DLD1 (cell line): Measurements from ENCODE around the gene SLC38A2.
"Not testable (repeated sequence)": the region's sequence is repeated elsewhere in the genome, so short reads cannot be mapped to it uniquely, and the experiment has no call there.

Experiments used
- in situ Hi-C: cut with HindIII; loops from 2 replicates; pipeline ENCODE4 v1.10.0; 2017; ENCODE audit warnings: low sequenced_read_pairs

SLC38A2 gene

GRCh38 chr12:46372544-46373300 is at the start of gene SLC38A2:
Gene SLC38A2 (minus strand): TSS chr12:46372773. CDS start chr12:46371293, 1,480 bp downstream.
- in situ Hi-C loops = loop anchor here (25.0 kb wide), 1 partner anchor 315 kb away; no protein-coding TSS in a partner anchor

GRCh38 chr12:46419675-46420074 is 47.1 kb upstream of the SLC38A2 start:
- in situ Hi-C loops = no loop called here

GRCh38 chr12:46415552-46415951 is 43.0 kb upstream of the SLC38A2 start:
- in situ Hi-C loops = no loop called here

- in situ Hi-C loops = no loop called here
Measured at GRCh38 chr12:46414591-46415268, 42.2 kb upstream of the SLC38A2 start.

GRCh38 chr12:46413368-46413767 is 40.8 kb upstream of the SLC38A2 start:
- in situ Hi-C loops = no loop called here

- in situ Hi-C loops = no loop called here
Measured at GRCh38 chr12:46412857-46413256, 40.3 kb upstream of the SLC38A2 start.

GRCh38 chr12:46410495-46410894 is 37.9 kb upstream of the SLC38A2 start:
- in situ Hi-C loops = no loop called here

- in situ Hi-C loops = no loop called here
Measured at GRCh38 chr12:46409974-46410373, 37.4 kb upstream of the SLC38A2 start.

- in situ Hi-C loops = no loop called here
Measured at GRCh38 chr12:46409342-46409741, 36.8 kb upstream of the SLC38A2 start.

- in situ Hi-C loops = no loop called here
Measured at GRCh38 chr12:46408441-46408840, 35.9 kb upstream of the SLC38A2 start.

- in situ Hi-C loops = no loop called here
Measured at GRCh38 chr12:46407361-46407760, 34.8 kb upstream of the SLC38A2 start.

- in situ Hi-C loops = no loop called here
Measured at GRCh38 chr12:46406352-46407027, 33.9 kb upstream of the SLC38A2 start.

GRCh38 chr12:46404733-46405132 is 32.2 kb upstream of the SLC38A2 start:
- in situ Hi-C loops = no loop called here

- in situ Hi-C loops = no loop called here
Measured at GRCh38 chr12:46404225-46404631, 31.7 kb upstream of the SLC38A2 start.

- in situ Hi-C loops = no loop called here
Measured at GRCh38 chr12:46403719-46404070, 31.1 kb upstream of the SLC38A2 start.

GRCh38 chr12:46402941-46403718 is 30.6 kb upstream of the SLC38A2 start:
- in situ Hi-C loops = no loop called here

- in situ Hi-C loops = no loop called here
Measured at GRCh38 chr12:46402451-46402850, 29.9 kb upstream of the SLC38A2 start.

- in situ Hi-C loops = no loop called here
Measured at GRCh38 chr12:46401662-46402061, 29.1 kb upstream of the SLC38A2 start.

GRCh38 chr12:46400406-46400805 is 27.8 kb upstream of the SLC38A2 start:
- in situ Hi-C loops = no loop called here

- in situ Hi-C loops = not testable (repeated sequence)
Measured at GRCh38 chr12:46399461-46400248, 27.1 kb upstream of the SLC38A2 start.
